AG10803 (cell line): Measurements from ENCODE around the gene MPP2.
"Not testable (repeated sequence)": the region's sequence is repeated elsewhere in the genome, so short reads cannot be mapped to it uniquely, and the experiment has no call there.

Experiments
- DNase-seq: peaks from one replicate; pipeline ENCODE4 v3.0.0; 2010; ENCODE audit warnings: low read depth
- H3K4me3 ChIP-seq: 2 replicates; pipeline ENCODE4 v1.5.1; 2011; ENCODE audit warnings: mild to moderate bottlenecking, low read length, control low read depth
- CTCF ChIP-seq: conservative IDR thresholded peaks from 2 replicates; pipeline ENCODE4 v1.5.1; 2011; ENCODE audit warnings: mild to moderate bottlenecking, low read length, control low read depth, inconsistent platforms

The MPP2 gene

GRCh38 chr17:43928609-43929008, 21.3 kb upstream of the MPP2 start:
- H3K4me3 ChIP-seq = no peak overlapping the region
- DNase-seq = no peak
- no peak for TF ChIP-seq CTCF

GRCh38 chr17:43927929-43928328, 20.6 kb upstream of the MPP2 start:
- H3K4me3 ChIP-seq, DNase-seq: not testable (repeated sequence)

GRCh38 chr17:43927060-43927864, 19.9 kb upstream of the MPP2 start:
- DNase-seq = no peak
- peak overlapping the region; percentile 27 for H3K4me3 ChIP-seq
- no peak for TF ChIP-seq CTCF

GRCh38 chr17:43924558-43924957, 17.2 kb upstream of the MPP2 start:
- DNase-seq = no peak
- H3K4me3 ChIP-seq = no peak overlapping the region
- no peak for TF ChIP-seq CTCF

- TF ChIP-seq CTCF = no peak
- DNase-seq = no peak
These were observed 13.3 kb upstream of the MPP2 start for GRCh38 chr17:43920500-43921095.

GRCh38 chr17:43918026-43918389, 10.7 kb upstream of the MPP2 start:
- no peak overlapping the region for H3K4me3 ChIP-seq
- TF ChIP-seq CTCF = no peak
- no peak for DNase-seq

More at GRCh38 chr17:43920500-43921095, 13.3 kb upstream of the MPP2 start:
- no peak overlapping the region for H3K4me3 ChIP-seq

- TF ChIP-seq CTCF = peak; percentile 52
- DNase-seq = peak; percentile 14
- H3K4me3 ChIP-seq = no peak overlapping the region
These were observed 10.2 kb upstream of the MPP2 start for GRCh38 chr17:43917348-43918025.
